ENCODE results near the gene ZFPL1. TPM values are rescaled to one million over a fixed set of nuclear protein-coding genes. Genes with fewer than 3 reads are reported as not detected.
A peak's percentile ranks its signal among the peaks of the same experiment; 100 is the strongest.

Gene ZFPL1
- total RNA-seq, 1 donor from 2014 or later: 37.9 TPM

DNA sequence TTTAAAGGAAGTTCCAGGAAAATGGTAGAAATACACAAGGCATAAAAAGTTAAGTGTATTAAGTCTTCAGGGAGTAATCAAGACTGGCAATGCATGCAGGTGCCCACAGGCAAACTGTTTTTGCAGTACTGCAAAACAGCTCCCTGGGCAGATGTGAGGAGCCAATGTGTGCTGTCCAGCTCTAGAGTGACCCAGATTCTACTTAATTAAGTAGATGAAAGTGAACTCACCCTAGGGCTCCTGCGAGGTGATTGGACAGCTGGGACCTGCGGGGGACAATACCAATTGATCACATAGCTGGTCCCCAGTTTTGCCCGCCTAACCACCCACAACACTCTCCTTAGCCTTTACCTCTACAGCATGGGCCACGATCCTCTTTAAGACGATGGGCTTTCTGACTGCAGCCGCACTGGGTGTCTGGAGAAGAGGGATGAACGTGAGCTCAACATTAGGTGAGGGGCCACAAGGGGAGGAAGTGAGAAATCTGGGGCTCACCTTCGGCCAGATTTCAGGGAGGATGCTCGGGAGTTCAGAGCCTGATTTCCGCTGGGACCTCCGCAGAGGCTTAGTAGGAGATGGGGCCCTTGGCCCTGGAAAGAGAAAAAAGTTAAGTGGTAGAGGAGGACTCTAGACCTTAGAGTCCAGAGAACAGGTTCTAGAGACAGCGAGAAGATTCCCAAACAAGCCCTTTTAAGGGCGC is 738 bp upstream of the ZFPL1 start:
- FAIRE-seq (no peak), DNase-seq (ENCODE audit: low read depth) (no peak)
- peak overlapping the region; percentile 98 for H3K27ac ChIP-seq (ENCODE audit: low read depth, low read length)
- peak overlapping the region; percentile 95 for H3K4me2 ChIP-seq (ENCODE audit: low read length)
- H3K4me3 ChIP-seq (ENCODE audit: insufficient read depth, low read depth, low read length): peak overlapping the region; percentile 98
- H3K9ac ChIP-seq (ENCODE audit: low read length): peak overlapping the region; percentile 99
- Mint-ChIP-seq H3K27me3 (ENCODE audit: low read depth, unreplicated experiment) (no peaks in the 10 kb centered on the region), H3K9me3 (ENCODE audit: unreplicated experiment) (no peaks in the 10 kb centered on the region), H3K4me3 (ENCODE audit: unreplicated experiment) (peak overlapping the region; percentile 96), H3K27ac (ENCODE audit: unreplicated experiment) (peak overlapping the region; percentile 99), H3K4me1 (ENCODE audit: low read depth, unreplicated experiment) (peaks cover 9% of the 10 kb centered on the region), H3K36me3 (ENCODE audit: low read depth, unreplicated experiment) (peaks cover 4% of the 10 kb centered on the region)
- H4K20me1 ChIP-seq (ENCODE audit: insufficient read depth, low read length): peaks cover 4% of the 10 kb centered on the region
- H3K9me3 ChIP-seq (ENCODE audit: insufficient read depth, low read depth, low read length): no peaks in the 10 kb centered on the region
- peaks cover 13% of the 10 kb centered on the region for H3K36me3 ChIP-seq (ENCODE audit: insufficient read depth, low read length)
- H3K4me1 ChIP-seq (ENCODE audit: insufficient read depth, low read length): peaks cover 15% of the 10 kb centered on the region
- H2AFZ ChIP-seq (ENCODE audit: low read depth, low read length): peak overlapping the region; percentile 86
- no peaks in the 10 kb centered on the region for H3K27me3 ChIP-seq (ENCODE audit: insufficient read depth, low read length)
- H3K79me2 ChIP-seq (ENCODE audit: insufficient read depth, low read length): peaks cover 69% of the 10 kb centered on the region
- no peak for TF ChIP-seq EZH2 (IDR thresholded peaks at IDR 0.05; ENCODE audit: insufficient read depth, low read length)
- TF ChIP-seq, protein P1, sequence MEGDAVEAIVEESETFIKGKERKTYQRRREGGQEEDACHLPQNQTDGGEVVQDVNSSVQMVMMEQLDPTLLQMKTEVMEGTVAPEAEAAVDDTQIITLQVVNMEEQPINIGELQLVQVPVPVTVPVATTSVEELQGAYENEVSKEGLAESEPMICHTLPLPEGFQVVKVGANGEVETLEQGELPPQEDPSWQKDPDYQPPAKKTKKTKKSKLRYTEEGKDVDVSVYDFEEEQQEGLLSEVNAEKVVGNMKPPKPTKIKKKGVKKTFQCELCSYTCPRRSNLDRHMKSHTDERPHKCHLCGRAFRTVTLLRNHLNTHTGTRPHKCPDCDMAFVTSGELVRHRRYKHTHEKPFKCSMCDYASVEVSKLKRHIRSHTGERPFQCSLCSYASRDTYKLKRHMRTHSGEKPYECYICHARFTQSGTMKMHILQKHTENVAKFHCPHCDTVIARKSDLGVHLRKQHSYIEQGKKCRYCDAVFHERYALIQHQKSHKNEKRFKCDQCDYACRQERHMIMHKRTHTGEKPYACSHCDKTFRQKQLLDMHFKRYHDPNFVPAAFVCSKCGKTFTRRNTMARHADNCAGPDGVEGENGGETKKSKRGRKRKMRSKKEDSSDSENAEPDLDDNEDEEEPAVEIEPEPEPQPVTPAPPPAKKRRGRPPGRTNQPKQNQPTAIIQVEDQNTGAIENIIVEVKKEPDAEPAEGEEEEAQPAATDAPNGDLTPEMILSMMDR (IDR thresholded peaks at IDR 0.05; ENCODE audit: insufficient read depth, low read depth, low read length): no peak

DNA sequence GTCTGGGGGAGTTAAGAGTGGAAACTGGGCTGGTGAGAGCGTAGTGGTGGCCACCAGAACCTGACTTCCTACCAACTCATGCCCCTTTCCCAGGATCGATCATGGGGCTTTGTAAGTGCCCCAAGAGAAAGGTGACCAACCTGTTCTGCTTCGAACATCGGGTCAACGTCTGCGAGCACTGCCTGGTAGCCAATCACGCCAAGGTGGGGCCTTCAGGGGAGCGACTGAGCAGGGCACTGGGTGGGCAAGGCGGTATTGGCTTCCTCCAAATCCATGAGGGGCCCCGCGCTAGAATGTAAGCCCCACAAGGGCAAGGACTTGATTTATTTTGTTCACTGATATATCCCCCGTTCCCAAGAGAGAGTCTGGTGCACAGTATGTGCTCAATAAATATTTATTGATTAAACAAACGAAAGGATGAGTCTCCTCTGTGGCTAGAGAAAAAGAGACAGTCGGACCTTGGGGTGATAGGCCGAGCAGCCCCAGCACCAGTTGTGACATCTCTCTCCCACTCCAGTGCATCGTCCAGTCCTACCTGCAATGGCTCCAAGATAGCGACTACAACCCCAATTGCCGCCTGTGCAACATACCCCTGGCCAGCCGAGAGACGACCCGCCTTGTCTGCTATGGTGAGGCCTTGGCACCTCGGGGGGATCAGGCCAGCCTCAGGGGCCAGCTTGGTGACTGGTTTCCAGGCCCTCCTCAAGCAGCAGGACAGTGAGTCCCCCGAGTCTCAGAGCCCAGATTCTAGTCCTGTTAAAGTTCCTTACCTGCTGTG is 765 bp downstream of the ZFPL1 start:
- Histone ChIP-seq H3K4me2 (ENCODE audit: low read length) (peak overlapping the region; percentile 95), H3K27ac (ENCODE audit: low read depth, low read length) (peak overlapping the region; percentile 98), H3K9ac (ENCODE audit: low read length) (peak overlapping the region; percentile 99), H3K36me3 (ENCODE audit: insufficient read depth, low read length) (peaks cover 14% of the 10 kb centered on the region), H4K20me1 (ENCODE audit: insufficient read depth, low read length) (no peaks in the 10 kb centered on the region), H2AFZ (ENCODE audit: low read depth, low read length) (peak overlapping the region; percentile 57), H3K9me3 (ENCODE audit: insufficient read depth, low read depth, low read length) (no peaks in the 10 kb centered on the region), H3K4me3 (ENCODE audit: insufficient read depth, low read depth, low read length) (peak overlapping the region; percentile 98), H3K4me1 (ENCODE audit: insufficient read depth, low read length) (peaks cover 15% of the 10 kb centered on the region), H3K27me3 (ENCODE audit: insufficient read depth, low read length) (no peaks in the 10 kb centered on the region), H3K79me2 (ENCODE audit: insufficient read depth, low read length) (peaks cover 60% of the 10 kb centered on the region)
- no peak for DNase-seq (ENCODE audit: low read depth)
- FAIRE-seq: no peak
- peak overlapping the region; percentile 99 for H3K27ac Mint-ChIP-seq (ENCODE audit: unreplicated experiment)
- peaks cover 15% of the 10 kb centered on the region for H3K36me3 Mint-ChIP-seq (ENCODE audit: low read depth, unreplicated experiment)
- TF ChIP-seq, protein P1 (IDR thresholded peaks at IDR 0.05; ENCODE audit: insufficient read depth, low read depth, low read length): no peak
- TF ChIP-seq EZH2 (IDR thresholded peaks at IDR 0.05; ENCODE audit: insufficient read depth, low read length): no peak
- peak overlapping the region; percentile 96 for H3K4me3 Mint-ChIP-seq (ENCODE audit: unreplicated experiment)
- H3K9me3 Mint-ChIP-seq (ENCODE audit: unreplicated experiment): no peaks in the 10 kb centered on the region
- no peaks in the 10 kb centered on the region for H3K27me3 Mint-ChIP-seq (ENCODE audit: low read depth, unreplicated experiment)
- peaks cover 9% of the 10 kb centered on the region for H3K4me1 Mint-ChIP-seq (ENCODE audit: low read depth, unreplicated experiment)

All from astrocyte (in vitro differentiated cells and primary cell).